HCT116 (cell line): ENCODE results near the gene HOXD8. TPM values are rescaled to one million over a fixed set of nuclear protein-coding genes. Genes with fewer than 3 reads are reported as not detected.
A peak's percentile ranks its signal among the peaks of the same experiment; 100 is the strongest.

Experiments
- ATAC-seq: fragments of 200-7000 bp; cut with Tn5 transposase; 2 replicates; pipeline ENCODE4 v1.9.1; 2020; ENCODE audit warnings: mild to moderate bottlenecking, moderate library complexity
- BruUV-seq: library from RNA; stranded (reverse); fragments of 400-500 nt; replicated peaks from 2 replicates; lab custom pipeline; 2021; lab: Mats Ljungman, UMichigan
- CTCF ChIA-PET: fragments of 300-600 bp; sonication (Branson Sonifier 250); formaldehyde crosslinking; loops from one replicate; lab custom pipeline; 2021; ENCODE audit warnings: antibody characterized with exemption; lab: Charles Lee
- POLR2A ChIA-PET: fragments of 300-600, 350-600 bp; sonication (Branson Sonifier 250); formaldehyde crosslinking; loops from one replicate; lab custom pipeline; 2021; ENCODE audit warnings: antibody characterized with exemption; lab: Charles Lee
- RAD21 ChIA-PET, 2 experiments: fragments of 300-600 bp; sonication (Branson Sonifier 250); formaldehyde crosslinking; loops; one replicate each; lab custom pipeline; 2023; ENCODE audit warnings: low total read pairs in 2 of 2; ENCODE audit not compliant: uncharacterized antibody in 2 of 2, unreplicated experiment in 2 of 2, low non-redundant PET in 1 of 2; lab: Charles Lee
- DNase-seq: peaks from one replicate; pipeline ENCODE4 v3.0.0-alpha.2; 2010; ENCODE audit warnings: low read depth, low spot score
- H2AFZ ChIP-seq: fragments of 200-600 bp; shearing (Covaris generic), sonication (generic); 2 replicates; pipeline ENCODE4 v1.6.1; 2017; ENCODE audit warnings: low read depth, mixed run types, mixed read lengths, antibody characterized with exemption, low read length; ENCODE audit not compliant: poor library complexity, severe bottlenecking
- H3K27ac ChIP-seq: 2 replicates; pipeline ENCODE4 v1.5.1; 2012; ENCODE audit warnings: low read depth, low read length
- H3K27me3 ChIP-seq: fragments of 200-600 bp; sonication (generic); 2 replicates; pipeline ENCODE4 v1.6.1; 2016; ENCODE audit warnings: mixed run types, low read length, mixed read lengths; ENCODE audit not compliant: insufficient read depth
- H3K36me3 ChIP-seq, 2 experiments: fragments of 200-500 bp in 1 of 2; fragments of 200-600 bp in 1 of 2; sonication (Bioruptor generic) in 1 of 2; sonication (generic) in 1 of 2; 2 replicates each; pipeline versions ENCODE4 v1.5.1 to v1.6.1; 2014 to 2016; ENCODE audit warnings: low read length in 2 of 2, inconsistent platforms in 1 of 2, mixed read lengths in 1 of 2, mixed run types in 1 of 2; ENCODE audit not compliant: insufficient read depth in 2 of 2, control insufficient read depth in 1 of 2
- H3K4me1 ChIP-seq, 2 experiments: fragments of 200-600 bp in 1 of 2; sonication (generic) in 1 of 2; 2 replicates each; pipeline versions ENCODE4 v1.5.1 to v1.6.1; 2012 to 2017; ENCODE audit warnings: low read length in 2 of 2, inconsistent platforms in 1 of 2, mild to moderate bottlenecking in 1 of 2, mixed read lengths in 1 of 2, mixed run types in 1 of 2, moderate library complexity in 1 of 2; ENCODE audit not compliant: insufficient read depth in 2 of 2, control insufficient read depth in 1 of 2
- H3K4me2 ChIP-seq: fragments of 200-600 bp; sonication (generic); 2 replicates; pipeline ENCODE4 v1.6.1; 2017; ENCODE audit warnings: mixed run types, low read length, mixed read lengths
- H3K4me3 ChIP-seq, 2 experiments: fragments of 200-600 bp in 1 of 2; sonication (generic) in 1 of 2; replicated peaks in 1 of 2; 2 replicates each; pipeline ENCODE4 v1.5.1; 2011 to 2016; ENCODE audit warnings: low read length in 2 of 2, control low read depth in 1 of 2, low read depth in 1 of 2, mild to moderate bottlenecking in 1 of 2, mixed read lengths in 1 of 2, mixed run types in 1 of 2
- H3K79me2 ChIP-seq: fragments of 200-600 bp; sonication (generic); 2 replicates; pipeline ENCODE4 v1.6.1; 2017; ENCODE audit warnings: mild to moderate bottlenecking, mixed run types, low read length, moderate library complexity, mixed read lengths; ENCODE audit not compliant: insufficient read depth
- H3K9ac ChIP-seq: fragments of 200-600 bp; sonication (generic); 2 replicates; pipeline ENCODE4 v1.6.1; 2016; ENCODE audit warnings: low read length, mixed read lengths
- H3K9me2 ChIP-seq: fragments of 200-600 bp; sonication (generic), shearing (Covaris generic); 2 replicates; pipeline ENCODE4 v1.6.1; 2017; ENCODE audit warnings: mixed run types, mild to moderate bottlenecking, moderate library complexity; ENCODE audit not compliant: insufficient read depth
- H3K9me3 ChIP-seq, 2 experiments: fragments of 200-500 bp in 1 of 2; fragments of 200-600 bp in 1 of 2; sonication (Bioruptor generic) in 1 of 2; sonication (generic) in 1 of 2; 2 replicates each; pipeline ENCODE4 v1.6.1; 2014 to 2017; ENCODE audit warnings: low read length in 2 of 2, mixed read lengths in 2 of 2, inconsistent platforms in 1 of 2, low read depth in 1 of 2, mild to moderate bottlenecking in 1 of 2, mixed run types in 1 of 2, moderate library complexity in 1 of 2; ENCODE audit not compliant: control insufficient read depth in 1 of 2, insufficient read depth in 1 of 2
- H4K20me1 ChIP-seq: fragments of 200-600 bp; sonication (generic), shearing (Covaris generic); 2 replicates; pipeline ENCODE4 v1.6.1; 2017; ENCODE audit warnings: mixed run types, mild to moderate bottlenecking, moderate library complexity; ENCODE audit not compliant: insufficient read depth
- ATF3 ChIP-seq: IDR thresholded peaks from 2 replicates; pipeline ENCODE4 v1.6.1; 2012
- CTCF ChIP-seq, 3 experiments: fragments of 200-600 bp in 1 of 3; sonication (generic) in 1 of 3; IDR thresholded peaks in 2 of 3; conservative IDR thresholded peaks in 1 of 3; 2 replicates each; pipeline ENCODE4 v1.5.1; 2012 to 2017; ENCODE audit warnings: low read depth in 2 of 3, low read length in 2 of 3, antibody characterized with exemption in 1 of 3, borderline replicate concordance in 1 of 3, control low read depth in 1 of 3, mild to moderate bottlenecking in 1 of 3, mixed read lengths in 1 of 3, mixed run types in 1 of 3, moderate library complexity in 1 of 3; ENCODE audit not compliant: insufficient read depth in 1 of 3
- FOSL1 ChIP-seq: IDR thresholded peaks from 2 replicates; pipeline ENCODE4 v1.6.1; 2012; ENCODE audit warnings: low read depth
- POLR2AphosphoS5 ChIP-seq: IDR thresholded peaks from 2 replicates; pipeline ENCODE4 v1.6.1; 2011; ENCODE audit warnings: mild to moderate bottlenecking, low read depth, low read length, moderate library complexity
- RAD21 ChIP-seq: IDR thresholded peaks from 2 replicates; pipeline ENCODE4 v1.6.1; 2012; ENCODE audit warnings: low read depth, mild to moderate bottlenecking
- SP1 ChIP-seq: IDR thresholded peaks from 2 replicates; pipeline ENCODE4 v1.6.1; 2012; ENCODE audit warnings: low read depth
- SRF ChIP-seq: IDR thresholded peaks from 2 replicates; pipeline ENCODE4 v1.6.1; 2012; ENCODE audit warnings: low read depth
- YY1 ChIP-seq: IDR thresholded peaks from 2 replicates; pipeline ENCODE4 v1.6.1; 2011; ENCODE audit warnings: low read length, low read depth, moderate library complexity, mild to moderate bottlenecking; ENCODE audit not compliant: insufficient replicate concordance; ENCODE audit errors: extremely low read depth
- ZFX ChIP-seq: fragments of 450-650 bp; IDR thresholded peaks from 2 replicates; pipeline ENCODE4 v1.6.1; 2017
- intact Hi-C: fragments of 100-400 bp; cut with micrococcal nuclease; formaldehyde crosslinking; loops from 2 replicates; pipeline ENCODE4 v1.10.0; 2022
- total RNA-seq: library from RNA; stranded (reverse); gene quantifications from one replicate; pipeline ENCODE4 v1.2.1, GENCODE V29; 2021; ENCODE audit not compliant: unreplicated experiment

The HOXD8 gene
- total RNA-seq, 1 experiment from 2014 or later, result 6.0 TPM

- intact Hi-C loops, result loop anchor here (2.0 to 5.0 kb wide), 3 partner anchors 682 to 1324 kb away; no protein-coding TSS in a partner anchor
These were observed 33.1 kb upstream of the HOXD8 start for GRCh38 chr2:176096243-176096985.

More at GRCh38 chr2:176096243-176096985, 33.1 kb upstream of the HOXD8 start:
- Histone ChIP-seq H2AFZ (peak overlapping the region; percentile 96), H4K20me1 (no peaks in the 10 kb centered on the region), H3K36me3 (no peaks in the 10 kb centered on the region)
- TF ChIP-seq FOSL1 (no peak), CTCF (IDR thresholded peaks at IDR 0.05 in 2 of 3, conservative IDR thresholded peaks at IDR 0.05 in 1 of 3; ENCODE audit: borderline replicate concordance in 1 of 3, insufficient read depth in 1 of 3, low read depth in 2 of 3, low read length in 2 of 3) (no peak), POLR2AphosphoS5 (no peak), SRF (0 out of 2 replicates have a peak, but pooled peaks have one; percentile 19), SP1 (no peak), ATF3 (no peak), YY1 (no peak), ZFX (no peak), RAD21 (no peak)
- TF ChIP-seq, all 23 proteins: peak for 1
- DNase-seq, result no peak
- H3K4me2 ChIP-seq, result peak overlapping the region; percentile 96
- H3K4me3 ChIP-seq, result peak overlapping the region; percentile 46 to 64
- H3K27me3 ChIP-seq, result no peaks in the 10 kb centered on the region
- peak overlapping the region; percentile 60; the same call in 1 of the 2 replicates for H3K9ac ChIP-seq
- RAD21 ChIA-PET, result no interaction called here
- ATAC-seq, result no peak
- BruUV-seq, result no TSS peak
- CTCF ChIA-PET, result interaction anchor here (0.6 to 2.6 kb wide), 9 partner anchors 406 to 1399 kb away, joined by 3 to 24 read pairs (median 6); no protein-coding TSS in a partner anchor
- H3K9me3 ChIP-seq, result no peaks in the 10 kb centered on the region
- no peaks in the 10 kb centered on the region for H3K9me2 ChIP-seq
- no peak overlapping the region for H3K27ac ChIP-seq
- H3K4me1 ChIP-seq, result peaks cover 5 to 18% of the 10 kb centered on the region in 2 experiments; a peak in 3 of 4 replicates
- POLR2A ChIA-PET, result interaction anchor here (0.5 to 0.6 kb wide), 2 partner anchors 210 to 519 kb away, joined by 3 to 4 read pairs; no protein-coding TSS in a partner anchor
- H3K79me2 ChIP-seq, result no peaks in the 10 kb centered on the region
